Measurements from ENCODE around the gene SCART1. TPM values are rescaled to one million over a fixed set of nuclear protein-coding genes. Genes with fewer than 3 reads are reported as not detected.
"Not testable (repeated sequence)": the region's sequence is repeated elsewhere in the genome, so short reads cannot be mapped to it uniquely, and the experiment has no call there.

SCART1 gene
- total and polyA plus RNA-seq, 4 donors: 0.33 to 4.8 (median 2.0) TPM

GRCh38 chr10:133489816-133490588 is 36.3 kb downstream of the SCART1 start:
- Histone ChIP-seq H3K36me3 (ENCODE audit: control insufficient read depth in 4 of 4, insufficient read depth in 4 of 4, low read length in 4 of 4) (peaks cover 0 to 4% (median 0%) of the 10 kb centered on the region in 4 donors), H3K27ac (ENCODE audit: low read depth in 1 of 2, low read length in 1 of 2) (no peak overlapping the region), H3K9ac (ENCODE audit: insufficient read depth in 1 of 2, low read length in 2 of 2) (no peak overlapping the region), H3K4me1 (ENCODE audit: control insufficient read depth in 5 of 5, insufficient read depth in 5 of 5, low read length in 5 of 5) (no peaks in the 10 kb centered on the region), H3K9me3 (ENCODE audit: control insufficient read depth in 4 of 4, insufficient read depth in 3 of 4, low read length in 3 of 4) (peaks cover 0 to 25% (median 7%) of the 10 kb centered on the region in 4 donors), H3K4me3 (no peak overlapping the region), H3K27me3 (ENCODE audit: control insufficient read depth in 3 of 3, insufficient read depth in 3 of 3, low read length in 2 of 3) (no peaks in the 10 kb centered on the region)
- TF ChIP-seq, protein P1, sequence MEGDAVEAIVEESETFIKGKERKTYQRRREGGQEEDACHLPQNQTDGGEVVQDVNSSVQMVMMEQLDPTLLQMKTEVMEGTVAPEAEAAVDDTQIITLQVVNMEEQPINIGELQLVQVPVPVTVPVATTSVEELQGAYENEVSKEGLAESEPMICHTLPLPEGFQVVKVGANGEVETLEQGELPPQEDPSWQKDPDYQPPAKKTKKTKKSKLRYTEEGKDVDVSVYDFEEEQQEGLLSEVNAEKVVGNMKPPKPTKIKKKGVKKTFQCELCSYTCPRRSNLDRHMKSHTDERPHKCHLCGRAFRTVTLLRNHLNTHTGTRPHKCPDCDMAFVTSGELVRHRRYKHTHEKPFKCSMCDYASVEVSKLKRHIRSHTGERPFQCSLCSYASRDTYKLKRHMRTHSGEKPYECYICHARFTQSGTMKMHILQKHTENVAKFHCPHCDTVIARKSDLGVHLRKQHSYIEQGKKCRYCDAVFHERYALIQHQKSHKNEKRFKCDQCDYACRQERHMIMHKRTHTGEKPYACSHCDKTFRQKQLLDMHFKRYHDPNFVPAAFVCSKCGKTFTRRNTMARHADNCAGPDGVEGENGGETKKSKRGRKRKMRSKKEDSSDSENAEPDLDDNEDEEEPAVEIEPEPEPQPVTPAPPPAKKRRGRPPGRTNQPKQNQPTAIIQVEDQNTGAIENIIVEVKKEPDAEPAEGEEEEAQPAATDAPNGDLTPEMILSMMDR (IDR thresholded peaks at IDR 0.05; ENCODE audit: control extremely low read depth, extremely low read depth): no peak
- no peak for ATAC-seq (ENCODE audit: insufficient read depth, low FRiP score)
- no peak for DNase-seq
- WGBS, 2 donors: 48 to 58% methylated on average over 2 of the region's 2 CpGs

- not testable (repeated sequence) for H3K27me3 ChIP-seq (ENCODE audit: control insufficient read depth in 3 of 3, insufficient read depth in 3 of 3, low read length in 2 of 3)
Measured at GRCh38 chr10:133493562-133493961, 39.8 kb downstream of the SCART1 start.

GRCh38 chr10:133497363-133497762 is 43.6 kb downstream of the SCART1 start:
- H3K36me3 ChIP-seq (ENCODE audit: control insufficient read depth in 4 of 4, insufficient read depth in 4 of 4, low read length in 4 of 4); H3K27ac ChIP-seq (ENCODE audit: low read depth in 1 of 2, low read length in 1 of 2); H3K4me1 ChIP-seq (ENCODE audit: control insufficient read depth in 5 of 5, insufficient read depth in 5 of 5, low read length in 5 of 5); H3K9ac ChIP-seq (ENCODE audit: insufficient read depth in 1 of 2, low read length in 2 of 2); H3K4me3 ChIP-seq; H3K27me3 ChIP-seq (ENCODE audit: control insufficient read depth in 3 of 3, insufficient read depth in 3 of 3, low read length in 2 of 3); ATAC-seq (ENCODE audit: insufficient read depth, low FRiP score); DNase-seq: not testable (repeated sequence)
- WGBS, 2 donors: 58 to 71% methylated on average over 6 of the region's 6 CpGs
- H3K9me3 ChIP-seq (ENCODE audit: control insufficient read depth in 4 of 4, insufficient read depth in 3 of 4, low read length in 3 of 4): peaks cover 0 to 24% (median 5%) of the 10 kb centered on the region in 4 donors

More at GRCh38 chr10:133493562-133493961, 39.8 kb downstream of the SCART1 start:
- H3K9ac ChIP-seq (ENCODE audit: insufficient read depth in 1 of 2, low read length in 2 of 2); ATAC-seq (ENCODE audit: insufficient read depth, low FRiP score); DNase-seq; H3K4me1 ChIP-seq (ENCODE audit: control insufficient read depth in 5 of 5, insufficient read depth in 5 of 5, low read length in 5 of 5); H3K27ac ChIP-seq (ENCODE audit: low read depth in 1 of 2, low read length in 1 of 2); H3K4me3 ChIP-seq; H3K36me3 ChIP-seq (ENCODE audit: control insufficient read depth in 4 of 4, insufficient read depth in 4 of 4, low read length in 4 of 4): not testable (repeated sequence)
- peaks cover 0 to 20% (median 2%) of the 10 kb centered on the region in 4 donors for H3K9me3 ChIP-seq (ENCODE audit: control insufficient read depth in 4 of 4, insufficient read depth in 3 of 4, low read length in 3 of 4)
- 60 to 69% methylated on average over 4 of the region's 4 CpGs for WGBS, 2 donors

DNA sequence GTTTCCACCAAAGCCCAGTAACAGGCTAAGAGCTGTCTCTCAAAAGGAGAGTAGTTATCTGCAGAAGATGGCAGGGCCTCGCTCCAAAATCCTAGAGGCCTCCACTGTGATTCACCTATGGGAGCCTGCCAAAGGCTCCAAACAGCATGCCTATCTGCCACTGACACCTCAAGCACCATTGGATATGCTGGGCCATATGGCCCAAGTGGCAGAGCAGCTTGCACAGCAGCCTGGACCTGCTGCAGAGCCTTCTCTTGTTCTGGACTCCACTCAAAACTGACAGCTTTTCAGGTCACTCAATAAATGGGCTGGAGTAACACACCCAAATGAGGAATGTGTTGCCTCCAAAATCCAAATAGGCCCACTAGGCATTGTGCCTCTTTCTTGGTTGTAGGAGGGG is 45.4 kb downstream of the SCART1 start:
- H3K9me3 ChIP-seq (ENCODE audit: control insufficient read depth in 4 of 4, insufficient read depth in 3 of 4, low read length in 3 of 4): peaks cover 0 to 24% (median 6%) of the 10 kb centered on the region in 4 donors
- not testable (repeated sequence) for DNase-seq; ATAC-seq (ENCODE audit: insufficient read depth, low FRiP score); H3K36me3 ChIP-seq (ENCODE audit: control insufficient read depth in 4 of 4, insufficient read depth in 4 of 4, low read length in 4 of 4); H3K9ac ChIP-seq (ENCODE audit: insufficient read depth in 1 of 2, low read length in 2 of 2); H3K27me3 ChIP-seq (ENCODE audit: control insufficient read depth in 3 of 3, insufficient read depth in 3 of 3, low read length in 2 of 3); H3K4me3 ChIP-seq; H3K4me1 ChIP-seq (ENCODE audit: control insufficient read depth in 5 of 5, insufficient read depth in 5 of 5, low read length in 5 of 5); H3K27ac ChIP-seq (ENCODE audit: low read depth in 1 of 2, low read length in 1 of 2)
- 63 to 76% methylated on average over 1 of the region's 1 CpG for WGBS, 2 donors

DNA sequence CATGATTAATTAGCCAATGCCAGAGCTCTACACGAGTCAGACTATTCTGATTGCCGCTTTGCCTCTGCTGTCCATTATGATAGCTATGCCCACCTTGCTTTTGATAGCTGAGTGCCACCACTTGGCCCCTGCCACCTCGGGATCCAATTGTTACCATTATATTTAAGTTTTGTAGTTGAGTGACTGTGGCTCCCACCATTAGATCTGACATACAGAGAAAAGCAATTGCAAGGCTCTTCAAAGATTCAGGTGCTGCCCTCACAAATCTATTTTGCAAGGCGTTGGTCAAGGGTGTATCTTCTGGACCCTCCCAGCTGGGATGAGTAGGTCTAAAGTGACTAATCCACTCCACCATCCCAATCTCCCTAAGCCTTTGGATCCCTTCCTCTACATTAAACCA is 47.2 kb downstream of the SCART1 start:
- not testable (repeated sequence) for H3K27me3 ChIP-seq (ENCODE audit: control insufficient read depth in 3 of 3, insufficient read depth in 3 of 3, low read length in 2 of 3); H3K4me1 ChIP-seq (ENCODE audit: control insufficient read depth in 5 of 5, insufficient read depth in 5 of 5, low read length in 5 of 5); ATAC-seq (ENCODE audit: insufficient read depth, low FRiP score); H3K4me3 ChIP-seq; DNase-seq; H3K9ac ChIP-seq (ENCODE audit: insufficient read depth in 1 of 2, low read length in 2 of 2); H3K36me3 ChIP-seq (ENCODE audit: control insufficient read depth in 4 of 4, insufficient read depth in 4 of 4, low read length in 4 of 4); H3K27ac ChIP-seq (ENCODE audit: low read depth in 1 of 2, low read length in 1 of 2)
- H3K9me3 ChIP-seq (ENCODE audit: control insufficient read depth in 4 of 4, insufficient read depth in 3 of 4, low read length in 3 of 4): peaks cover 0 to 24% (median 6%) of the 10 kb centered on the region in 4 donors
- WGBS, 2 donors: 64% methylated on average over 4 of the region's 4 CpGs
